GM23248 (cell line): ENCODE data around the gene OR1S1. TPM values are rescaled to one million over a fixed set of nuclear protein-coding genes. Genes with fewer than 3 reads are reported as not detected.

Experiments used
- DNase-seq: peaks from one replicate; pipeline ENCODE4 v3.0.0-alpha.2; 2015
- H2AFZ ChIP-seq: fragments of 200-600 bp; sonication (generic); 2 replicates; pipeline ENCODE4 v1.6.1; 2016; ENCODE audit warnings: antibody characterized with exemption
- H3F3A ChIP-seq: fragments of 200-600 bp; sonication (generic); 2 replicates; pipeline ENCODE4 v1.6.1; 2016; ENCODE audit warnings: mild to moderate bottlenecking, antibody characterized with exemption, mixed run types; ENCODE audit not compliant: insufficient read depth
- H3K27ac ChIP-seq: fragments of 200-600 bp; sonication (generic); 2 replicates; pipeline ENCODE4 v1.5.1; 2016; ENCODE audit warnings: mild to moderate bottlenecking
- H3K27me3 ChIP-seq: fragments of 200-600 bp; sonication (generic); replicated peaks from 2 replicates; pipeline ENCODE4 v1.6.1; 2016; ENCODE audit warnings: mild to moderate bottlenecking; ENCODE audit not compliant: insufficient read depth
- H3K36me3 ChIP-seq: fragments of 200-600 bp; sonication (generic); 2 replicates; pipeline ENCODE4 v1.6.1; 2016; ENCODE audit warnings: low read depth, mild to moderate bottlenecking
- H3K4me1 ChIP-seq: fragments of 200-600 bp; sonication (generic); 2 replicates; pipeline ENCODE4 v1.6.1; 2016; ENCODE audit warnings: mild to moderate bottlenecking; ENCODE audit not compliant: insufficient read depth
- H3K4me2 ChIP-seq: fragments of 200-600 bp; sonication (generic); one replicate; pipeline ENCODE4 v1.6.1; 2016; ENCODE audit warnings: mild to moderate bottlenecking; ENCODE audit not compliant: unreplicated experiment
- H3K4me3 ChIP-seq: fragments of 200-600 bp; sonication (generic); 2 replicates; pipeline ENCODE4 v1.5.1; 2016; ENCODE audit warnings: mild to moderate bottlenecking
- H3K79me2 ChIP-seq: fragments of 200-600 bp; sonication (generic); 2 replicates; pipeline ENCODE4 v1.6.1; 2016; ENCODE audit warnings: mild to moderate bottlenecking; ENCODE audit not compliant: insufficient read depth
- H3K9ac ChIP-seq: fragments of 200-600 bp; sonication (generic); 2 replicates; pipeline ENCODE4 v1.6.1; 2016; ENCODE audit warnings: mild to moderate bottlenecking
- H3K9me2 ChIP-seq: fragments of 200-600 bp; sonication (generic); 2 replicates; pipeline ENCODE4 v1.6.1; 2016; ENCODE audit warnings: mixed run types, mild to moderate bottlenecking, moderate library complexity; ENCODE audit not compliant: insufficient read depth
- H3K9me3 ChIP-seq: fragments of 200-600 bp; sonication (generic); one replicate; pipeline ENCODE4 v1.6.1; 2017; ENCODE audit warnings: low read depth
- H4K20me1 ChIP-seq: fragments of 200-600 bp; sonication (generic); 2 replicates; pipeline ENCODE4 v1.6.0; 2016; ENCODE audit not compliant: insufficient read depth
- EZH2 ChIP-seq: fragments of 200-600 bp; sonication (generic); IDR thresholded peaks from 2 replicates; pipeline ENCODE4 v1.6.1; 2018; ENCODE audit warnings: antibody characterized with exemption, mild to moderate bottlenecking; ENCODE audit not compliant: insufficient read depth, poor library complexity, severe bottlenecking
- EZH2phosphoT487 ChIP-seq: fragments of 200-600 bp; sonication (generic); IDR thresholded peaks from 2 replicates; pipeline ENCODE4 v1.6.1; 2018; ENCODE audit warnings: antibody characterized with exemption, moderate library complexity, mild to moderate bottlenecking, low read depth; ENCODE audit not compliant: insufficient read depth
- WGBS, 2 experiments: methylation state at CpG; one replicate each; pipeline ENCODE4 v1.1.6; 2015 to 2017; ENCODE audit warnings: low lambda C conversion rate in 2 of 2, low coverage in 1 of 2; ENCODE audit errors: missing lambda C conversion rate in 2 of 2; 5-methylcytosine and 5-hydroxymethylcytosine counted together
- in situ Hi-C: fragments of 300-500 bp; cut with MboI; formaldehyde crosslinking; loops from 2 replicates; pipeline ENCODE4 v1.15.0; 2020
- polyA plus RNA-seq: library from polyadenylated mRNA; unstranded; fragments of >200 nt; fragmentation: Nextera tagmentation; extraction: Ambion mirVana; gene quantifications from 2 replicates; pipeline ENCODE4 v1.2.1, GENCODE V29; 2016
- total RNA-seq: library from RNA; depleted of rRNA; stranded (reverse); fragments of >200 nt; shearing (Covaris generic); gene quantifications from 2 replicates; pipeline ENCODE4 v1.2.3, GENCODE V29; 2014

The OR1S1 gene
- total and polyA plus RNA-seq, 2 experiments from 2014 or later: not detected

- H3K9me2 ChIP-seq: no peaks in the 10 kb centered on the region
- no peak for TF ChIP-seq EZH2
- TF ChIP-seq EZH2phosphoT487: no peak
- no peak overlapping the region for H3K9ac ChIP-seq
- no peaks in the 10 kb centered on the region for H4K20me1 ChIP-seq
- no peak overlapping the region for H3K4me2 ChIP-seq
- H3F3A ChIP-seq: no peaks in the 10 kb centered on the region
- no peak overlapping the region for H2AFZ ChIP-seq
- in situ Hi-C loops: no loop called here
- H3K9me3 ChIP-seq: no peaks in the 10 kb centered on the region
- no peak overlapping the region for H3K27ac ChIP-seq
- no peak for DNase-seq
- H3K79me2 ChIP-seq: no peaks in the 10 kb centered on the region
- WGBS, 2 experiments: 11 to 14% methylated on average over 5 of the region's 5 CpGs
- no peaks in the 10 kb centered on the region for H3K36me3 ChIP-seq
- H3K4me3 ChIP-seq: no peak overlapping the region
- no peaks in the 10 kb centered on the region for H3K4me1 ChIP-seq
- peaks cover 28% of the 10 kb centered on the region for H3K27me3 ChIP-seq
Observed at GRCh38 chr11:58177409-58178054, 35.0 kb upstream of the OR1S1 start.

GRCh38 chr11:58178444-58178843 lies 34.1 kb upstream of the OR1S1 start:
- no peaks in the 10 kb centered on the region for H3K36me3 ChIP-seq
- H4K20me1 ChIP-seq: no peaks in the 10 kb centered on the region
- no peak overlapping the region for H3K27ac ChIP-seq
- H3K4me2 ChIP-seq: no peak overlapping the region
- no peaks in the 10 kb centered on the region for H3K9me3 ChIP-seq
- H3K27me3 ChIP-seq: peaks cover 28% of the 10 kb centered on the region
- no peak for TF ChIP-seq EZH2
- no peak for TF ChIP-seq EZH2phosphoT487
- no peaks in the 10 kb centered on the region for H3F3A ChIP-seq
- no peaks in the 10 kb centered on the region for H3K4me1 ChIP-seq
- no peak overlapping the region for H3K4me3 ChIP-seq
- no peaks in the 10 kb centered on the region for H3K79me2 ChIP-seq
- DNase-seq: no peak
- no peak overlapping the region for H3K9ac ChIP-seq
- H2AFZ ChIP-seq: no peak overlapping the region
- WGBS, 2 experiments: 34 to 35% methylated on average over 6 of the region's 6 CpGs
- in situ Hi-C loops: no loop called here
- H3K9me2 ChIP-seq: no peaks in the 10 kb centered on the region

GRCh38 chr11:58179648-58180047 lies 32.9 kb upstream of the OR1S1 start:
- in situ Hi-C loops: no loop called here
- Histone ChIP-seq H3F3A (no peaks in the 10 kb centered on the region), H3K27me3 (peaks cover 20% of the 10 kb centered on the region), H2AFZ (no peak overlapping the region), H3K9me3 (no peaks in the 10 kb centered on the region), H3K9ac (no peak overlapping the region), H3K4me3 (no peak overlapping the region), H3K27ac (no peak overlapping the region), H3K4me1 (no peaks in the 10 kb centered on the region), H4K20me1 (no peaks in the 10 kb centered on the region), H3K36me3 (no peaks in the 10 kb centered on the region), H3K9me2 (no peaks in the 10 kb centered on the region), H3K4me2 (no peak overlapping the region), H3K79me2 (no peaks in the 10 kb centered on the region)
- 54% methylated on average over 7 of the region's 7 CpGs for WGBS, 2 experiments
- no peak for TF ChIP-seq EZH2
- no peak for TF ChIP-seq EZH2phosphoT487
- no peak for DNase-seq

DNA sequence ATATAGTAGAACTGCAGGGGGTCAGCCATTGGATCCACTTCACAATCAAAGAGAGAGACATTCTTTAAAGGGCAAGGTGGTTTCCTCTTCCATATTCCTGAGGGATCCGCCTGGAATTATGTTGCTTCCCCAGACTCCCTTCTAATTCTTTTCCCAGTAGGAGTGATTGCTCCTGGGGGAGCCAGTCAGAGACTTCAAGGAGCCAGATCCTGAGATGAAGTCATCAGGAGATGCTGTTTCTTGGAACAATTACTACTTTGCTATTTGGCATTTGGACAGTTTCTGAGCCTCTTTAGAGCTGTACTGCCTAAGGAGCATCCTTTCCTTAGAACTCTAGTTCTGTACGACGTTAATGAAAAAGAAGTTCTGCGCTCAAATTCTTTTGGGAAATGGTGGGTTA lies 25.6 kb upstream of the OR1S1 start:
- H3K9me2 ChIP-seq: no peaks in the 10 kb centered on the region
- no peaks in the 10 kb centered on the region for H3K4me1 ChIP-seq
- no peaks in the 10 kb centered on the region for H4K20me1 ChIP-seq
- in situ Hi-C loops: no loop called here
- no peak overlapping the region for H3K4me3 ChIP-seq
- no peaks in the 10 kb centered on the region for H3K27me3 ChIP-seq
- WGBS, 2 experiments: 62 to 71% methylated on average over 4 of the region's 4 CpGs
- peak; percentile 17 for DNase-seq
- H3K79me2 ChIP-seq: no peaks in the 10 kb centered on the region
- H3K36me3 ChIP-seq: no peaks in the 10 kb centered on the region
- no peak overlapping the region for H3K9ac ChIP-seq
- no peak overlapping the region for H3K4me2 ChIP-seq
- no peak overlapping the region for H2AFZ ChIP-seq
- H3K27ac ChIP-seq: no peak overlapping the region
- no peaks in the 10 kb centered on the region for H3K9me3 ChIP-seq
- no peaks in the 10 kb centered on the region for H3F3A ChIP-seq
- TF ChIP-seq EZH2phosphoT487 (no peak), EZH2 (no peak)

- H3K4me1 ChIP-seq: no peaks in the 10 kb centered on the region
- H3K27ac ChIP-seq: no peak within 1 kb of the TSS
- H3F3A ChIP-seq: no peaks in the 10 kb centered on the region
- H3K4me2 ChIP-seq: no peak within 1 kb of the TSS
- DNase-seq: no peak
- TF ChIP-seq EZH2: no peak
- TF ChIP-seq EZH2phosphoT487: no peak
- no peaks in the 10 kb centered on the region for H3K79me2 ChIP-seq
- no peaks in the 10 kb centered on the region for H3K9me3 ChIP-seq
- H3K9ac ChIP-seq: no peak within 1 kb of the TSS
- no peaks in the 10 kb centered on the region for H3K27me3 ChIP-seq
- in situ Hi-C loops: no loop called here
- H3K36me3 ChIP-seq: no peaks in the 10 kb centered on the region
- H2AFZ ChIP-seq: no peak within 1 kb of the TSS
- H3K4me3 ChIP-seq: no peak within 1 kb of the TSS
- no peaks in the 10 kb centered on the region for H4K20me1 ChIP-seq
- WGBS, 2 experiments: 15 to 21% methylated on average over 2 of the region's 2 CpGs
- no peaks in the 10 kb centered on the region for H3K9me2 ChIP-seq
Observed at GRCh38 chr11:58188770-58189169, 23.8 kb upstream of the OR1S1 start, which contains the start of gene OR9Q2. Gene OR9Q2, plus strand, starts transcription at chr11:58189070. Its CDS starts 1,421 bp downstream, at chr11:58190491.
